ENCODE data around the gene REPIN1.
A peak's percentile ranks its signal among the peaks of the same experiment; 100 is the strongest.

REPIN1 gene

DNA sequence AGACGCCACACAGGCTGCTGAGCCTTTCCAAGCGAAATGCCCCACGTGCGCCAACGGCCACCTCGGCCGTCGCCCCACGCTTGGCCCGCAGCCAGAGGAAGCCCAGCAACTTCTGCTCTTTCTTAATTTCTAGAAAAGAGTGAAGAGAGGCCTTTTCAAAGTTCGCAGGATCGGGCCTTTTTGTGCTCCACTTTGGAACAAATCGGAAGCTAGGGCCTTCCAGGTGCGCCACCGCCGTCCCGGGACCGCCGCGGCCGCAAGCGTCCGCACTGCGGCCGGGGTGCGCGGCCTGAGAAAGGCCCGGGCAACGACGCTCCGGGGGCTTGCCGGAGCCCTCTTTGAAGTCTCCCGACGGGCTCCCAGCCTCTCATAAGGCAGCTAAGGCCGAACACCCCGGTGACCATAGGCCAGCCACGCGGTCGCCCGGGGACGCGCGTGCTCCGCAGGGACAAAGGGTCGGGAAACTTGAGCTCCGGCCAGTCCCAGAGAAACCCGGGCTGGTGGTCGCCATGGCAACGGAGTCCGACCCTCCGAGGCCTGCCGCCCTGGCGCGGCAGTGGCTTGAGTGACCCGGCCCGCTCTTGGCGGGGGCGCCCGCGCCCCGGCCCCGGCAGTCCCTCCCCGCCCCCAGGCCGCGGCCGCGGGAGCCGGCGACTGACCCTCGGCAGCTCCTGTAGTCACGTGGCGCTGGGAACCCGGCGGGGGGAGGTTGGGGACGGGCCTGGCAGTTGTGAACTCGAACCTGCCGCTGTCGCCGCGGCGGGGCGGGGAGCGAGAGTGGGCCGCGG, at the start of gene REPIN1:
Gene REPIN1, plus strand, starts transcription at position 727 of the 788 bp plus-strand sequence. CDS start 890 bp downstream, outside the sequence.
- Histone ChIP-seq H3K79me2 (ENCODE audit: insufficient read depth, low read length) (no peaks in the 10 kb centered on the region), H3F3A (ENCODE audit: insufficient read depth) (peaks cover 11% of the 10 kb centered on the region; the same call in 1 of the 2 replicates), H3K9ac (ENCODE audit: low read length) (peak within 1 kb of the TSS; percentile 58), H3K9me2 (replicated peaks; ENCODE audit: insufficient read depth, low read length) (no peaks in the 10 kb centered on the region), H3K36me3 (ENCODE audit: low read length) (no peaks in the 10 kb centered on the region), H4K20me1 (ENCODE audit: low read depth, low read length) (no peaks in the 10 kb centered on the region), H3K9me3 (ENCODE audit: insufficient read depth, low read length) (no peaks in the 10 kb centered on the region), H2AFZ (ENCODE audit: low read depth, low read length, severe bottlenecking) (peak within 1 kb of the TSS; percentile 57), H3K4me2 (ENCODE audit: low read depth, low read length, poor library complexity, severe bottlenecking) (peak within 1 kb of the TSS; percentile 73), H3K27ac (ENCODE audit: low read depth, low read length) (peak within 1 kb of the TSS; percentile 58), H3K27me3 (ENCODE audit: low read length) (no peaks in the 10 kb centered on the region), H3K4me3 (ENCODE audit: insufficient read depth, low read length, poor library complexity, severe bottlenecking) (peak within 1 kb of the TSS; percentile 58)
- TF ChIP-seq, protein P1, sequence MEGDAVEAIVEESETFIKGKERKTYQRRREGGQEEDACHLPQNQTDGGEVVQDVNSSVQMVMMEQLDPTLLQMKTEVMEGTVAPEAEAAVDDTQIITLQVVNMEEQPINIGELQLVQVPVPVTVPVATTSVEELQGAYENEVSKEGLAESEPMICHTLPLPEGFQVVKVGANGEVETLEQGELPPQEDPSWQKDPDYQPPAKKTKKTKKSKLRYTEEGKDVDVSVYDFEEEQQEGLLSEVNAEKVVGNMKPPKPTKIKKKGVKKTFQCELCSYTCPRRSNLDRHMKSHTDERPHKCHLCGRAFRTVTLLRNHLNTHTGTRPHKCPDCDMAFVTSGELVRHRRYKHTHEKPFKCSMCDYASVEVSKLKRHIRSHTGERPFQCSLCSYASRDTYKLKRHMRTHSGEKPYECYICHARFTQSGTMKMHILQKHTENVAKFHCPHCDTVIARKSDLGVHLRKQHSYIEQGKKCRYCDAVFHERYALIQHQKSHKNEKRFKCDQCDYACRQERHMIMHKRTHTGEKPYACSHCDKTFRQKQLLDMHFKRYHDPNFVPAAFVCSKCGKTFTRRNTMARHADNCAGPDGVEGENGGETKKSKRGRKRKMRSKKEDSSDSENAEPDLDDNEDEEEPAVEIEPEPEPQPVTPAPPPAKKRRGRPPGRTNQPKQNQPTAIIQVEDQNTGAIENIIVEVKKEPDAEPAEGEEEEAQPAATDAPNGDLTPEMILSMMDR (IDR thresholded peaks at IDR 0.05; ENCODE audit: insufficient read depth, low read length, poor library complexity, severe bottlenecking) = no peak
- TF ChIP-seq EZH2phosphoT487 (conservative IDR thresholded peaks at IDR 0.05; ENCODE audit: low read length) = no peak

DNA sequence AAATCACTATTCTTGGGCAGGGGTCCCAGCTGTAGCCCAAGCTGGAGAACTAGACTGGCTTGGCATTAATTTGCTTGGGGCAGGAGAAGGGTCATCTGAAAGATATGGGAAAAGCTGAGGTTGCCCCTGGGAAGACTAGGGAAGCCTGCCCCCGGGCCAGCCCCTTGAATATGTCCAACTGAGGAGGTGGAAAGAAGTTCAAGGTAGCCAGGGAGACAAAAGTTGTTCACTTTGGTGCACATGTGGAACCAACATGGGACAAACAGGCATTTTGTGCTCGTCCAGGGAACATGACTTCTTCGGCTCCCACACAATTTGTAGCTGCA, 46.9 kb upstream of the REPIN1 start:
- TF ChIP-seq EZH2phosphoT487 (conservative IDR thresholded peaks at IDR 0.05; ENCODE audit: low read length) = no peak
- TF ChIP-seq, protein P1 (IDR thresholded peaks at IDR 0.05; ENCODE audit: insufficient read depth, low read length, poor library complexity, severe bottlenecking) = no peak
- H3K4me3 ChIP-seq (ENCODE audit: insufficient read depth, low read length, poor library complexity, severe bottlenecking) = no peak overlapping the region

DNA sequence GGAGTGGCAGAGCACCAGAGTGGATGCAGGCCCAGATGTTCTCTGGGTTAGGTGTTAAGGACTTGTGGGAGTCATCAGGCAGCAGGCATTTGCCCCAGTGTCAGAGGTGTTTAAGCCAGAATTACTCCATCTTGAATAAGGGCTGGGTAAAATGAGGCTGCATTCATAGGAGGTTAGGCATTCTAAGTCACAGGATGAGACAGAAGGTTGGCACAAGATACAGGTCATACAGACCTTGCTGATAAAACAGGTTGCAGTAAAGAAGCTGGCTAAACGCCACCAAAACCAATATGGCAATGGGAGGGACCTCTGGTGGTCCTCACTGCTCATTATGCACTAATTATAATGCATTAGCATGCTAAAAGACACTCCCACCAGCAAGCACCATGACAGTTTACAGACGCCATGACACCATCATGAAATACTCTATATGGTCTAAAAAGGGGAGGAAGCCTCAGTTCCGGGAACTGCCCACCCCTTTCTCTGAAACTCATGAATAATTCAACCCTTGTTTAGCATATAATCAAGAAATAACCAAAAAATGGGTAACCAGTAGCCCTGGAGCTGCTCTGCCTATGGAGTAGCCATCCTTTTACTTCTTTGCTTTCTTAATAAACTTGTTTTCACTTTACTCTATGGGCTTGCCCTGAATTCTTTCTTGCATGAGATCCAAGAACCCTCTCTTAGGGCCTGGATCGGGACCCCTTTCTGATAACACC, 46.3 kb upstream of the REPIN1 start:
- Histone ChIP-seq H3K4me2 (ENCODE audit: low read depth, low read length, poor library complexity, severe bottlenecking) (peak overlapping the region; percentile 45), H2AFZ (ENCODE audit: low read depth, low read length, severe bottlenecking) (peak overlapping the region; percentile 58), H3K27me3 (ENCODE audit: low read length) (no peaks in the 10 kb centered on the region), H3K4me3 (ENCODE audit: insufficient read depth, low read length, poor library complexity, severe bottlenecking) (peak overlapping the region; percentile 41), H4K20me1 (ENCODE audit: low read depth, low read length) (no peaks in the 10 kb centered on the region), H3K36me3 (ENCODE audit: low read length) (no peaks in the 10 kb centered on the region), H3K9me3 (ENCODE audit: insufficient read depth, low read length) (no peaks in the 10 kb centered on the region), H3K9ac (ENCODE audit: low read length) (peak overlapping the region; percentile 54), H3K9me2 (replicated peaks; ENCODE audit: insufficient read depth, low read length) (no peaks in the 10 kb centered on the region), H3K27ac (ENCODE audit: low read depth, low read length) (no peak overlapping the region), H3F3A (ENCODE audit: insufficient read depth) (no peaks in the 10 kb centered on the region), H3K79me2 (ENCODE audit: insufficient read depth, low read length) (no peaks in the 10 kb centered on the region)
- no peak for TF ChIP-seq EZH2phosphoT487 (conservative IDR thresholded peaks at IDR 0.05; ENCODE audit: low read length)
- TF ChIP-seq, protein P1 (IDR thresholded peaks at IDR 0.05; ENCODE audit: insufficient read depth, low read length, poor library complexity, severe bottlenecking) = no peak

More for the DNA sequence above, 46.9 kb upstream of the REPIN1 start:
- Histone ChIP-seq H3K9me3 (ENCODE audit: insufficient read depth, low read length) (no peaks in the 10 kb centered on the region), H3K4me2 (ENCODE audit: low read depth, low read length, poor library complexity, severe bottlenecking) (no peak overlapping the region), H3K9me2 (replicated peaks; ENCODE audit: insufficient read depth, low read length) (no peaks in the 10 kb centered on the region), H2AFZ (ENCODE audit: low read depth, low read length, severe bottlenecking) (no peak overlapping the region), H3K27me3 (ENCODE audit: low read length) (no peaks in the 10 kb centered on the region), H4K20me1 (ENCODE audit: low read depth, low read length) (no peaks in the 10 kb centered on the region), H3K79me2 (ENCODE audit: insufficient read depth, low read length) (no peaks in the 10 kb centered on the region), H3K27ac (ENCODE audit: low read depth, low read length) (no peak overlapping the region), H3F3A (ENCODE audit: insufficient read depth) (no peaks in the 10 kb centered on the region), H3K36me3 (ENCODE audit: low read length) (no peaks in the 10 kb centered on the region), H3K9ac (ENCODE audit: low read length) (no peak overlapping the region)

Data from SU-DHL-6 (cell line).